NB4 (cell line): Measurements from ENCODE around the gene RGS12.
A peak's percentile ranks its signal among the peaks of the same experiment; 100 is the strongest.

Source experiments
- DNase-seq: peaks from one replicate; pipeline ENCODE4 v3.0.0; 2010; ENCODE audit warnings: low read depth
- H3K4me3 ChIP-seq: one replicate; pipeline ENCODE4 v1.5.1; 2011; ENCODE audit warnings: mild to moderate bottlenecking, low read depth, low read length, moderate library complexity
- MYC ChIP-seq: IDR thresholded peaks from 2 replicates; pipeline ENCODE4 v1.6.1; 2011; ENCODE audit warnings: low read depth, low read length
- POLR2A ChIP-seq: IDR thresholded peaks from 2 replicates; pipeline ENCODE4 v1.6.1; 2011; ENCODE audit warnings: mild to moderate bottlenecking; ENCODE audit not compliant: insufficient read length; ENCODE audit errors: extremely low read depth
- TF ChIP-seq, protein P1 (sequence below): IDR thresholded peaks from 2 replicates; pipeline ENCODE4 v1.6.1; 2011; ENCODE audit warnings: low read depth, low read length
- TF ChIP-seq, protein P2 (sequence below): IDR thresholded peaks from one replicate; pipeline ENCODE4 v1.5.1; 2012; ENCODE audit warnings: low read depth, low read length

The RGS12 gene

DNA sequence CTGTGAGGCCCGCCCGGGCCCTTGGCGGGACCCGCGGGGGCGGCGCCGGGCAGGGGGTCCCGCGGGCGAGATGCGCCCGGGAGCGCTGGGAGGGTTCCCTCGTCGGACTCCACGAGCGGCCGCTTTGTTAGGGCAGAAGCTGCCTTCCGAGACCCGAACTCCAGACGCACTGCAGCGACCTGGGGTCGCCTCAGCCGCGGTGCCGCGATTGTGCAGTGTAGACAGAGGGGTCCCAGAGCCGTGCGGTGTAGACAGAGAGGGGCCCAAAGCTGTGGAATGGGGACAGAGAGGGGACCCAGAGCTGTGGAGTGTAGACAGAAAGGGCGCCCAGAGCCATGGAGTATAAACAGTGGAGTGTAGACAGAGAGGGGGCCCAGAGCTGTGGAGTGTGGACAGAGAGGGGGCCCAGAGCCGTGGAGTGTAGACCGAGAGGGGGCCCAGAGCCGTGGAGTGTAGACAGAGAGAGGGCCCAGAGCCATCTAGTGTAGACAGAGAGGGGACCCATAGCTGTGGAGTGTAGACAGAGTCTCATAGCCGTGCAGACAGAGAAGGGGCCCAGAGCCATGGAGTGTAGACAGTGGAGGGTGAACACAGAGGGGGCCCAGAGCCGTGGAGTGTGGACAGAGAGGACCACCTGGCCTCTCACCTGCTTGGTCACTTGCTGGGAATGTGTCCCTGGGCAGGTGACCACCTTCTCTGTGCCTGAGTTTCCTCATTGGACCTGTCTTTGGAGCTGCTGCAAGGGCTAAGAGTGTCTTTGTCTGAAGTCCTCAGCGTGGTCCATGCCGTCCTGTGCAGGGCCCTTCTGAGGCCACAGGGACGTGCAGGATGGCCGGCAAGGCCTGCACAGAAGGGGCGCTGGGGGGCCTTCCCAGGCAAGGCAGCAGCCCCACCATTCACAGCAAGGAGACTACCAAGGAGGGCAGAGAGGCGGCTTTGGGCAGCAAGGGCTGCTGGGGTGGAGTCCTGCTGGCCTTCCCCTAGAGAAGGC lies 875 bp downstream of the RGS12 start:
- H3K4me3 ChIP-seq, result peak overlapping the region; percentile 61
- DNase-seq, result no peak

GRCh38 chr4:3294401-3295241 lies 1.8 kb downstream of the RGS12 start:
- no peak overlapping the region for H3K4me3 ChIP-seq
- DNase-seq, result no peak
- TF ChIP-seq MYC (no peak), POLR2A (no peak)
- TF ChIP-seq, protein P1, sequence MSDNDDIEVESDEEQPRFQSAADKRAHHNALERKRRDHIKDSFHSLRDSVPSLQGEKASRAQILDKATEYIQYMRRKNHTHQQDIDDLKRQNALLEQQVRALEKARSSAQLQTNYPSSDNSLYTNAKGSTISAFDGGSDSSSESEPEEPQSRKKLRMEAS, result no peak
- TF ChIP-seq, protein P2, sequence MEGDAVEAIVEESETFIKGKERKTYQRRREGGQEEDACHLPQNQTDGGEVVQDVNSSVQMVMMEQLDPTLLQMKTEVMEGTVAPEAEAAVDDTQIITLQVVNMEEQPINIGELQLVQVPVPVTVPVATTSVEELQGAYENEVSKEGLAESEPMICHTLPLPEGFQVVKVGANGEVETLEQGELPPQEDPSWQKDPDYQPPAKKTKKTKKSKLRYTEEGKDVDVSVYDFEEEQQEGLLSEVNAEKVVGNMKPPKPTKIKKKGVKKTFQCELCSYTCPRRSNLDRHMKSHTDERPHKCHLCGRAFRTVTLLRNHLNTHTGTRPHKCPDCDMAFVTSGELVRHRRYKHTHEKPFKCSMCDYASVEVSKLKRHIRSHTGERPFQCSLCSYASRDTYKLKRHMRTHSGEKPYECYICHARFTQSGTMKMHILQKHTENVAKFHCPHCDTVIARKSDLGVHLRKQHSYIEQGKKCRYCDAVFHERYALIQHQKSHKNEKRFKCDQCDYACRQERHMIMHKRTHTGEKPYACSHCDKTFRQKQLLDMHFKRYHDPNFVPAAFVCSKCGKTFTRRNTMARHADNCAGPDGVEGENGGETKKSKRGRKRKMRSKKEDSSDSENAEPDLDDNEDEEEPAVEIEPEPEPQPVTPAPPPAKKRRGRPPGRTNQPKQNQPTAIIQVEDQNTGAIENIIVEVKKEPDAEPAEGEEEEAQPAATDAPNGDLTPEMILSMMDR, result no peak

More for the DNA sequence above, 875 bp downstream of the RGS12 start:
- TF ChIP-seq, protein P2, result no peak
- TF ChIP-seq, protein P1, result no peak
- TF ChIP-seq MYC (no peak), POLR2A (no peak)

DNA sequence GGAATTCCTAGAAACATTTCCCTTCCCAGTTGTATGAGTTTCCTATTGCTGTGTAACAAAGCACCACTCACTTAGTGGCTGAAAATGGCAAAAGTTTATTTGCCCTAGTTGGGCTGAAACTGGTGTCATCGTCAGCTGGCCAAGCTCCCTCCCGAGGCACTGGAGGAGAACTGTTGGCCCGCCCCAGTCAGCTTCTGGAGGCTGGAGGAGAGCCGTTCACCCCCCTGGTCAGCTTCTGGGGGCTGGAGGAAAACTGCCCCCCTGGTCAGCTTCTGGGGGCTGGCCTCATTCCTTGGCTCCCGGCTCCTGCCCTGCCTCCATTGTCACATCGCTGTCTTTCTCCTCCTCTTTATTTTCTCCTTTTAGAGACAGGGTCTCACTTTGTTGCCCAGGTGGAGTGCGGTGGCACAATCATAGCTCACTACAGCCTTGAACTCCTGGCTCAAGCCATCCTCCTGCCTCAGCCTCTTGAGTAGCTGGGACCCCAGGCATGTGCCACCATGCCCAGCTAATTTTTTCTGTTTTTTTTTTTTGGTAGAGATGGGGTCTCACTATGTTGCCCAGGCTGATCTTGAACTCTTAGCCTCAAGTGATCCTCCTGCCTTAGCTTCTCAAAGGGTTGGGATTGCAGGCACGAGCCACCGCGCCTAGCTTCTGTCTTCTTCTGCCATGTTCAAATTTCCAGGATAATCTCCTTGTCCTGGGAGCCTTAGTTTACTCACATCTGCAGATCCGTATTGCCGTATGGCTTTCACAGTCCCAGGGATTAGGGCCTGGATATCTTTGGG lies 3.2 kb downstream of the RGS12 start:
- DNase-seq, result no peak
- TF ChIP-seq MYC, result no peak
- no peak for TF ChIP-seq POLR2A
- TF ChIP-seq, protein P1, result no peak
- TF ChIP-seq, protein P2, result no peak
- H3K4me3 ChIP-seq, result no peak overlapping the region

- TF ChIP-seq, protein P2, result no peak
- TF ChIP-seq POLR2A (no peak), MYC (no peak)
- TF ChIP-seq, protein P1, result no peak
- no peak for DNase-seq
- H3K4me3 ChIP-seq, result no peak overlapping the region
Observed at GRCh38 chr4:3296651-3297050, 3.8 kb downstream of the RGS12 start.
